ENCODE measurements around the gene FASTKD3.

- TF ChIP-seq CTCF (IDR thresholded peaks at IDR 0.05) (no peak), POLR2A (IDR thresholded peaks at IDR 0.05) (no peak)
Measured at GRCh38 chr5:7834982-7835381, 33.8 kb downstream of the FASTKD3 start.
